Endothelial cell of umbilical vein (primary cell): ENCODE data around the gene CBLB.

Source experiments
- POLR2A ChIP-seq: IDR thresholded peaks from 2 replicates; pipeline ENCODE4 v1.6.1; 2012; ENCODE audit warnings: low read depth, mild to moderate bottlenecking, control low read depth, low read length
- TF ChIP-seq, protein P1 (sequence below), 2 donors: IDR thresholded peaks; 1 replicate in 1 of 2; 2 replicates in 1 of 2; pipeline ENCODE4 v1.5.1; 2011; ENCODE audit warnings: low read length in 2 of 2, mild to moderate bottlenecking in 2 of 2, moderate library complexity in 2 of 2, control low read depth in 1 of 2, inconsistent platforms in 1 of 2, low read depth in 1 of 2; ENCODE audit not compliant: insufficient read depth in 1 of 2; ENCODE audit errors: extremely low read depth in 1 of 2

DNA sequence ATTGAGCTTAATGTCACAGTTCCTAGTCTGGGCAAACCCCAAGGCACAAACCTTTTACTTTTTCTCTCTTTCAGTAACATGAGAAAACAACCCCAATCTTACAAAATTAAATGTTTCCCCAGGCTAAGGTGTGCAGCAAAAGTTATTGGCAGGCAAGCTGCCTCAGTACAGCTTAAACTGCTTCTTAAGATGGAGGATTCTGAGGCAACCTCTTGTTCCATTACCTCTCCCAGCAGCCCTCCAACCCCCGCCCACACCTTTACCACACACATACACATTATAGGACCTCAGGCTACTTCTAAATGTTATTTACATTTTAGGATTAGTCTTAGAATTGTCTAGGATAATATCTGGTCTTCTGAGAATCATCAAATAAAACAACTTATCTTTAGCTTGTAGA is 22.3 kb upstream of the CBLB start:
- TF ChIP-seq POLR2A, result no peak
- TF ChIP-seq, protein P1, sequence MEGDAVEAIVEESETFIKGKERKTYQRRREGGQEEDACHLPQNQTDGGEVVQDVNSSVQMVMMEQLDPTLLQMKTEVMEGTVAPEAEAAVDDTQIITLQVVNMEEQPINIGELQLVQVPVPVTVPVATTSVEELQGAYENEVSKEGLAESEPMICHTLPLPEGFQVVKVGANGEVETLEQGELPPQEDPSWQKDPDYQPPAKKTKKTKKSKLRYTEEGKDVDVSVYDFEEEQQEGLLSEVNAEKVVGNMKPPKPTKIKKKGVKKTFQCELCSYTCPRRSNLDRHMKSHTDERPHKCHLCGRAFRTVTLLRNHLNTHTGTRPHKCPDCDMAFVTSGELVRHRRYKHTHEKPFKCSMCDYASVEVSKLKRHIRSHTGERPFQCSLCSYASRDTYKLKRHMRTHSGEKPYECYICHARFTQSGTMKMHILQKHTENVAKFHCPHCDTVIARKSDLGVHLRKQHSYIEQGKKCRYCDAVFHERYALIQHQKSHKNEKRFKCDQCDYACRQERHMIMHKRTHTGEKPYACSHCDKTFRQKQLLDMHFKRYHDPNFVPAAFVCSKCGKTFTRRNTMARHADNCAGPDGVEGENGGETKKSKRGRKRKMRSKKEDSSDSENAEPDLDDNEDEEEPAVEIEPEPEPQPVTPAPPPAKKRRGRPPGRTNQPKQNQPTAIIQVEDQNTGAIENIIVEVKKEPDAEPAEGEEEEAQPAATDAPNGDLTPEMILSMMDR (IDR thresholded peaks at IDR 0.05; ENCODE audit: extremely low read depth in 1 of 2, insufficient read depth in 1 of 2, low read depth in 1 of 2, low read length in 2 of 2), result no peak
